Body of pancreas (tissue), 4 donors: ENCODE results near the gene AJM1. TPM values are rescaled to one million over a fixed set of nuclear protein-coding genes. Genes with fewer than 3 reads are reported as not detected.

ENCODE experiments used
- ATAC-seq: fragments of 150-250 bp; one replicate; pipeline ENCODE4 v1.9.1; 2016
- DNase-seq, 4 donors: peaks; one replicate each; pipeline ENCODE4 v3.0.0-alpha.2; 2019
- H3K27ac ChIP-seq, 4 donors: fragments of 200-600 bp; sonication (generic); 1 replicate in 3 of 4; 2 replicates in 1 of 4; pipeline versions ENCODE4 v1.5.1 to v1.6.1; 2016 to 2019; ENCODE audit warnings: mild to moderate bottlenecking in 1 of 4, mixed read lengths in 1 of 4, moderate library complexity in 1 of 4
- H3K27me3 ChIP-seq, 2 donors: fragments of 200-600 bp; sonication (generic); one replicate each; pipeline ENCODE4 v1.6.0; 2016; ENCODE audit warnings: mild to moderate bottlenecking in 1 of 2
- H3K36me3 ChIP-seq, 2 donors: fragments of 200-600 bp; sonication (generic); replicated peaks in 1 of 2; 2 replicates each; pipeline ENCODE4 v1.5.1; 2016; ENCODE audit warnings: low read depth in 2 of 2; ENCODE audit not compliant: insufficient read depth in 1 of 2
- H3K4me1 ChIP-seq: fragments of 200-600 bp; sonication (generic); one replicate; pipeline ENCODE4 v1.6.0; 2016
- H3K4me3 ChIP-seq, 2 donors: fragments of 200-600 bp; sonication (generic); 1 replicate in 1 of 2; 2 replicates in 1 of 2; pipeline ENCODE4 v1.5.1; 2016 to 2019
- H3K9me3 ChIP-seq, 3 donors: fragments of 200-600 bp; sonication (generic); 1 replicate in 2 of 3; 2 replicates in 1 of 3; pipeline ENCODE4 v1.5.1; 2016
- POLR2A ChIP-seq, 3 donors: fragments of 450-650 bp; IDR thresholded peaks; one replicate each; pipeline ENCODE4 v1.6.1; 2016; ENCODE audit warnings: antibody characterized with exemption in 3 of 3, mild to moderate bottlenecking in 2 of 3
- WGBS, 2 donors: methylation state at CpG; one replicate each; pipeline ENCODE4 v1.1.5; 2017; 5-methylcytosine and 5-hydroxymethylcytosine counted together
- intact Hi-C: fragments of 100-400 bp; cut with DNase I; formaldehyde crosslinking; loops from one replicate; pipeline ENCODE4 v1.15.1; 2023
- total RNA-seq, 2 donors: library from RNA; depleted of rRNA; stranded (reverse); fragments of >200 nt; gene quantifications; one replicate each; pipeline ENCODE4 v1.1.0, GENCODE V29; 2016
- TF ChIP-seq, protein P1 (sequence below), 7 experiments: fragments of 450-650 bp in 4 of 7; fragments of 200-600 bp in 3 of 7; sonication (generic) in 3 of 7; IDR thresholded peaks; one replicate each; pipeline ENCODE4 v1.5.1; 2016 to 2019; ENCODE audit warnings: antibody characterized with exemption in 7 of 7

AJM1 gene
- total RNA-seq, 2 donors from 2014 or later = 5.2 to 13.2 TPM

GRCh38 chr9:136828474-136829140 is 13.7 kb upstream of the AJM1 start:
- TF ChIP-seq, protein P1, sequence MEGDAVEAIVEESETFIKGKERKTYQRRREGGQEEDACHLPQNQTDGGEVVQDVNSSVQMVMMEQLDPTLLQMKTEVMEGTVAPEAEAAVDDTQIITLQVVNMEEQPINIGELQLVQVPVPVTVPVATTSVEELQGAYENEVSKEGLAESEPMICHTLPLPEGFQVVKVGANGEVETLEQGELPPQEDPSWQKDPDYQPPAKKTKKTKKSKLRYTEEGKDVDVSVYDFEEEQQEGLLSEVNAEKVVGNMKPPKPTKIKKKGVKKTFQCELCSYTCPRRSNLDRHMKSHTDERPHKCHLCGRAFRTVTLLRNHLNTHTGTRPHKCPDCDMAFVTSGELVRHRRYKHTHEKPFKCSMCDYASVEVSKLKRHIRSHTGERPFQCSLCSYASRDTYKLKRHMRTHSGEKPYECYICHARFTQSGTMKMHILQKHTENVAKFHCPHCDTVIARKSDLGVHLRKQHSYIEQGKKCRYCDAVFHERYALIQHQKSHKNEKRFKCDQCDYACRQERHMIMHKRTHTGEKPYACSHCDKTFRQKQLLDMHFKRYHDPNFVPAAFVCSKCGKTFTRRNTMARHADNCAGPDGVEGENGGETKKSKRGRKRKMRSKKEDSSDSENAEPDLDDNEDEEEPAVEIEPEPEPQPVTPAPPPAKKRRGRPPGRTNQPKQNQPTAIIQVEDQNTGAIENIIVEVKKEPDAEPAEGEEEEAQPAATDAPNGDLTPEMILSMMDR (IDR thresholded peaks at IDR 0.05) = no peak
- no peak for TF ChIP-seq POLR2A (IDR thresholded peaks at IDR 0.05)
- ATAC-seq (no peak), DNase-seq (peak in 1 of 4 donors; percentile 11)
- peaks cover 25% of the 10 kb centered on the region for H3K4me1 ChIP-seq
- intact Hi-C loops = no loop called here
- H3K27ac ChIP-seq = no peak overlapping the region
- peaks cover 0 to 20% of the 10 kb centered on the region in 2 donors for H3K36me3 ChIP-seq
- H3K9me3 ChIP-seq = no peaks in the 10 kb centered on the region
- no peak overlapping the region for H3K4me3 ChIP-seq
- WGBS, 2 donors = 94 to 97% methylated on average over 23 to 31 of the region's 31 CpGs
- H3K27me3 ChIP-seq = no peaks in the 10 kb centered on the region

DNA sequence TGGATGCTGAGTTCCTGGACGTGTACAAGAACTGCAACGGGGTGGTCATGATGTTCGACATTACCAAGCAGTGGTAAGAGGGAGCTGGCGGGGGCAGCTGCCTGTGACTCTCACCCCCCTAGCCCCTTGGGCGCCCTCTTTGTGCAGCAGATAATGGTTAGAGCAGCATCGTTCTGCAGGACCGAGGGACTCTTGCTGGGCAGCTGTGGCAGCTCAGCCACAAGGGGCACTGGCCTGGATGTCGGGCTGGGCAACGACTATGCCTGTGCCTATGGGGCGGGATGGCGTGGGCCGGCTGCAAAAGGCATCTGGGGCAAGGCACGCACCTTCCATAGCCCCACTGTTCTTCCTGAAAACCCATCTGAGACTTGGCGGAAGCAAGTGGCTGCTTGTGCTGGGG is 12.9 kb upstream of the AJM1 start:
- Histone ChIP-seq H3K9me3 (no peaks in the 10 kb centered on the region), H3K36me3 (peaks cover 0 to 20% of the 10 kb centered on the region in 2 donors), H3K27me3 (no peaks in the 10 kb centered on the region), H3K27ac (no peak overlapping the region), H3K4me1 (peaks cover 20% of the 10 kb centered on the region), H3K4me3 (no peak overlapping the region)
- DNase-seq (peak in 3 of 4 donors; percentile 1 to 10 (median 10)), ATAC-seq (no peak)
- TF ChIP-seq, protein P1 (IDR thresholded peaks at IDR 0.05) = no peak
- TF ChIP-seq POLR2A (IDR thresholded peaks at IDR 0.05) = no peak
- WGBS, 2 donors = 89 to 93% methylated on average over 11 to 14 of the region's 14 CpGs
- intact Hi-C loops = no loop called here

DNA sequence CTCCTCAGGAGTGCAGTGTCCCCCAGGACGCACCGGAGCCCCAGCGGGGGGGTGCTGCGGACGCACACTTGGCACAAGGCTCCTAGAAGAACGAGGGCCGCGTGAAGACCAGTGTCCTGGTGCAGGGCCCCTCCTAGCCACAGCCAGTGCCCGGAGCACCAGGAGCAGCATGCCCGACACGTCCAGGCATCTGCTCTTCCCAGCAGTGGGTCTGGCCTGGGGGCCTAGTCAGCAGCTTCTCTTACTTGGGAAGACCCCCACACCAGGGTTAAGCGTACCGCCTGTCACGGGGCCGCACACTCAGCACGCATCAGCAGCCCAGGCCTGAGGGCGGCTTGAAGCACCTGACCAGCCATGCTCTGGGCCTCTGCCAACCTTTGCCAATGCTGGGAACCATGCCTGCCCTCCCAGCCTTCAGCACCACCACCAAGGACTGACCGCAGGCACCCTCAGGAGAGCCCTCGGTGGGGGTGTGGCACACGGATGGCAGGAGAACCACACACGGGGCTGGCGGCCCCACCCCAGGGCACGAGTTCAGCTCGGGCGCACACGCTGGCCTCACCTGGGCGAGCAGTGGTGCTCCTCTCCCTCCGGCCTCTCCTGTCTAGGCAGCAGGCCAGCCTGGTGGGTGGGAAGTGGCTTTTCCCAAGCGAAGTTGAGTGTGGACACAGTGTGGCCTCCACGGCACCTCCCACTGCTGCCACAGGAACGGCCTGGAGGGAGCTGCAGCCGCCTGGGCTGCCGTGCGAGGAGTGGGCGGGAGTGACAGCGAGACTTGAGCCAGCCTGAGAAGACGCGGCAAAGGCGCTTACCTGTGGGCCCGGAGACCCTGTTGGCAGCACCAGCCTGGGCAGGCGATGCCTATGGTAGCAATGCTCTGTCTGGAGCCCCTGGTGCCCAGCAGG is 12.0 kb upstream of the AJM1 start:
- ATAC-seq = no peak

GRCh38 chr9:136831002-136831719 is 11.1 kb upstream of the AJM1 start:
- intact Hi-C loops = no loop called here
- DNase-seq (peak in 1 of 4 donors; percentile 10), ATAC-seq (no peak)
- no peak overlapping the region for H3K27ac ChIP-seq
- no peak overlapping the region for H3K4me3 ChIP-seq
- peaks cover 20% of the 10 kb centered on the region for H3K4me1 ChIP-seq
- no peaks in the 10 kb centered on the region for H3K27me3 ChIP-seq
- WGBS, 2 donors = 90 to 91% methylated on average over 28 of the region's 30 CpGs
- peaks cover 0 to 20% of the 10 kb centered on the region in 2 donors for H3K36me3 ChIP-seq
- H3K9me3 ChIP-seq = no peaks in the 10 kb centered on the region
- TF ChIP-seq, protein P1 (IDR thresholded peaks at IDR 0.05) = no peak
- TF ChIP-seq POLR2A (IDR thresholded peaks at IDR 0.05) = no peak

More for the DNA sequence above, 12.0 kb upstream of the AJM1 start:
- WGBS, 2 donors = 89 to 93% methylated on average over 20 to 41 of the region's 41 CpGs
- peak in 3 of 4 donors; percentile 1 to 13 (median 11) for DNase-seq
- H3K4me1 ChIP-seq = peaks cover 20% of the 10 kb centered on the region
- no peak overlapping the region for H3K27ac ChIP-seq
- no peaks in the 10 kb centered on the region for H3K9me3 ChIP-seq
- no peak overlapping the region for H3K4me3 ChIP-seq
- H3K36me3 ChIP-seq = peaks cover 0 to 20% of the 10 kb centered on the region in 2 donors
- TF ChIP-seq, protein P1 (IDR thresholded peaks at IDR 0.05) = no peak
- no peak for TF ChIP-seq POLR2A (IDR thresholded peaks at IDR 0.05)
- H3K27me3 ChIP-seq = no peaks in the 10 kb centered on the region
- intact Hi-C loops = no loop called here
